ENCODE measurements around the gene ICAM1. TPM values are rescaled to one million over a fixed set of nuclear protein-coding genes. Genes with fewer than 3 reads are reported as not detected.

Gene ICAM1
- total and polyA plus RNA-seq, 2 of the 13 experiments (the other 11 are each of a cell fraction or from before 2014, with no cell fraction given): 37.9 to 98.4 TPM

- TF ChIP-seq ZNF562 (CRISPR knock-in tag; IDR thresholded peaks at IDR 0.05; ENCODE audit: borderline replicate concordance) (0 out of 2 replicates have a peak, but pooled peaks have one; percentile 23), ZNF264 (CRISPR knock-in tag; IDR thresholded peaks at IDR 0.05) (peak; percentile 70), ZNF564 (CRISPR knock-in tag; IDR thresholded peaks at IDR 0.05) (peak; percentile 41; the same call in 1 of the 2 replicates), RNF219 (CRISPR knock-in tag; IDR thresholded peaks at IDR 0.05) (no peak), YY1 (IDR thresholded peaks at IDR 0.05; ENCODE audit: insufficient read depth, insufficient replicate concordance, low read depth, low read length) (peak; percentile 66), KDM5B (CRISPR knock-in tag; IDR thresholded peaks at IDR 0.05; ENCODE audit: borderline replicate concordance) (peak; percentile 88; the same call in 1 of the 2 replicates), BATF2 (CRISPR knock-in tag; IDR thresholded peaks at IDR 0.05) (0 out of 2 replicates have a peak, but pooled peaks have one; percentile 85), DNMT1 (CRISPR knock-in tag; IDR thresholded peaks at IDR 0.05) (peak; percentile 86; the same call in 1 of the 2 replicates), HNF4G (IDR thresholded peaks at IDR 0.05; ENCODE audit: borderline replicate concordance, low read depth, low read length) (peak; percentile 42; the same call in 1 of the 2 replicates), HNF4G (CRISPR knock-in tag; IDR thresholded peaks at IDR 0.05; ENCODE audit: borderline replicate concordance, low read depth) (no peak), BORCS8-MEF2B (CRISPR knock-in tag; IDR thresholded peaks at IDR 0.05) (peak; percentile 63), POLR2G (IDR thresholded peaks at IDR 0.05; ENCODE audit: low read depth, low read length) (peak; percentile 85), IRF9 (CRISPR knock-in tag; IDR thresholded peaks at IDR 0.05; ENCODE audit: borderline replicate concordance) (peak; percentile 87; the same call in 1 of the 2 replicates), ZNF614 (CRISPR knock-in tag; IDR thresholded peaks at IDR 0.05; ENCODE audit: borderline replicate concordance) (peak; percentile 14; the same call in 1 of the 2 replicates), PHF8 (CRISPR knock-in tag; IDR thresholded peaks at IDR 0.05) (peak; percentile 99), EEA1 (CRISPR knock-in tag; IDR thresholded peaks at IDR 0.05; ENCODE audit: borderline replicate concordance) (peak; percentile 87), ELF1 (CRISPR knock-in tag; IDR thresholded peaks at IDR 0.05) (peak; percentile 79), FUBP1 (CRISPR knock-in tag; IDR thresholded peaks at IDR 0.05; ENCODE audit: borderline replicate concordance) (peak; percentile 5; the same call in 1 of the 2 replicates), TSC22D2 (CRISPR knock-in tag; IDR thresholded peaks at IDR 0.05; ENCODE audit: borderline replicate concordance) (0 out of 2 replicates have a peak, but pooled peaks have one; percentile 63), SP5 (CRISPR knock-in tag; IDR thresholded peaks at IDR 0.05; ENCODE audit: borderline replicate concordance, low read depth) (peak; percentile 52), ZNF180 (CRISPR knock-in tag; IDR thresholded peaks at IDR 0.05; ENCODE audit: borderline replicate concordance, low read depth) (peak; percentile 13; the same call in 1 of the 2 replicates), MXD3 (CRISPR knock-in tag; IDR thresholded peaks at IDR 0.05) (peak; percentile 94)
Measured at GRCh38 chr19:10251792-10252694, 18.9 kb upstream of the ICAM1 start, which contains the start of gene MRPL4 (continued).

Data from HepG2 (cell line).